ENCODE data around the gene ANOS1. TPM values are rescaled to one million over a fixed set of nuclear protein-coding genes. Genes with fewer than 3 reads are reported as not detected.

ANOS1 gene
- total RNA-seq, 1 donor from 2014 or later: 45.7 TPM

- Mint-ChIP-seq H3K9me3 (peaks cover 6% of the 10 kb centered on the region), H3K4me1 (peaks cover 56% of the 10 kb centered on the region), H3K27me3 (ENCODE audit: insufficient read depth, low read depth) (peaks cover 7% of the 10 kb centered on the region), H3K27ac (no peak overlapping the region), H3K4me3 (peak overlapping the region; percentile 80), H3K36me3 (peaks cover 7% of the 10 kb centered on the region)
- H3F3A ChIP-seq (ENCODE audit: low read depth): peaks cover 52% of the 10 kb centered on the region
- no peaks in the 10 kb centered on the region for H3K36me3 ChIP-seq
- H3K4me1 ChIP-seq: peaks cover 56% of the 10 kb centered on the region
- H3K9me3 ChIP-seq (ENCODE audit: low read depth): peaks cover 6% of the 10 kb centered on the region
- no peak for DNase-seq (ENCODE audit: low spot score)
- no peaks in the 10 kb centered on the region for H4K20me1 ChIP-seq (ENCODE audit: low read depth)
- H3K27ac ChIP-seq: peak overlapping the region; percentile 89
- no peak overlapping the region for H3K9ac ChIP-seq
- no peak overlapping the region for H3K4me2 ChIP-seq
- no peak overlapping the region for H2AFZ ChIP-seq (replicated peaks)
- no peaks in the 10 kb centered on the region for H3K27me3 ChIP-seq
- TF ChIP-seq EZH2phosphoT487 (IDR thresholded peaks at IDR 0.05): no peak
- no peak for TF ChIP-seq CTCF (IDR thresholded peaks at IDR 0.05)
- TF ChIP-seq EZH2 (IDR thresholded peaks at IDR 0.05): no peak
- no peak overlapping the region for H3K4me3 ChIP-seq
- peaks cover 29% of the 10 kb centered on the region for H3K79me2 ChIP-seq (ENCODE audit: low read depth)
Measured at GRCh38 chrX:8689473-8689872, 42.5 kb downstream of the ANOS1 start.

GRCh38 chrX:8688776-8689175, 43.2 kb downstream of the ANOS1 start:
- Histone ChIP-seq H3K9me3 (ENCODE audit: low read depth) (peaks cover 6% of the 10 kb centered on the region), H3K36me3 (no peaks in the 10 kb centered on the region), H4K20me1 (ENCODE audit: low read depth) (no peaks in the 10 kb centered on the region), H3K4me2 (peak overlapping the region; percentile 40), H3F3A (ENCODE audit: low read depth) (peaks cover 59% of the 10 kb centered on the region), H3K79me2 (ENCODE audit: low read depth) (peaks cover 22% of the 10 kb centered on the region), H3K27ac (peak overlapping the region; percentile 89), H3K27me3 (no peaks in the 10 kb centered on the region), H3K4me3 (no peak overlapping the region), H3K4me1 (peaks cover 60% of the 10 kb centered on the region), H2AFZ (replicated peaks) (no peak overlapping the region), H3K9ac (no peak overlapping the region)
- peak overlapping the region; percentile 39 for H3K27ac Mint-ChIP-seq
- H3K36me3 Mint-ChIP-seq: peaks cover 7% of the 10 kb centered on the region
- TF ChIP-seq EZH2 (IDR thresholded peaks at IDR 0.05) (no peak), EZH2phosphoT487 (IDR thresholded peaks at IDR 0.05) (no peak), CTCF (IDR thresholded peaks at IDR 0.05) (no peak)
- H3K27me3 Mint-ChIP-seq (ENCODE audit: insufficient read depth, low read depth): peaks cover 7% of the 10 kb centered on the region
- DNase-seq (ENCODE audit: low spot score): peak; percentile 68
- H3K4me1 Mint-ChIP-seq: peaks cover 63% of the 10 kb centered on the region
- H3K4me3 Mint-ChIP-seq: peak overlapping the region; percentile 25
- peaks cover 6% of the 10 kb centered on the region for H3K9me3 Mint-ChIP-seq

GRCh38 chrX:8684201-8684965, 47.6 kb downstream of the ANOS1 start:
- peak overlapping the region; percentile 80 for H3K4me3 Mint-ChIP-seq
- H3K79me2 ChIP-seq (ENCODE audit: low read depth): peaks cover 42% of the 10 kb centered on the region
- no peaks in the 10 kb centered on the region for H3K27me3 ChIP-seq
- H3K9me3 Mint-ChIP-seq: peaks cover 9% of the 10 kb centered on the region
- no peak overlapping the region for H2AFZ ChIP-seq (replicated peaks)
- peaks cover 74% of the 10 kb centered on the region for H3K4me1 Mint-ChIP-seq
- H3K4me2 ChIP-seq: peak overlapping the region; percentile 73
- no peaks in the 10 kb centered on the region for H3K9me3 ChIP-seq (ENCODE audit: low read depth)
- TF ChIP-seq CTCF (IDR thresholded peaks at IDR 0.05) (no peak), EZH2 (IDR thresholded peaks at IDR 0.05) (no peak), EZH2phosphoT487 (IDR thresholded peaks at IDR 0.05) (no peak)
- peak overlapping the region; percentile 89 for H3K27ac Mint-ChIP-seq
- H3K36me3 Mint-ChIP-seq: peaks cover 6% of the 10 kb centered on the region
- H3K9ac ChIP-seq: no peak overlapping the region
- peaks cover 65% of the 10 kb centered on the region for H3K4me1 ChIP-seq
- peaks cover 18% of the 10 kb centered on the region for H3K27me3 Mint-ChIP-seq (ENCODE audit: insufficient read depth, low read depth)
- peak; percentile 73 for DNase-seq (ENCODE audit: low spot score)
- no peaks in the 10 kb centered on the region for H3K36me3 ChIP-seq
- H4K20me1 ChIP-seq (ENCODE audit: low read depth): no peaks in the 10 kb centered on the region
- H3K27ac ChIP-seq: peak overlapping the region; percentile 94
- peak overlapping the region; percentile 31 for H3K4me3 ChIP-seq
- peaks cover 56% of the 10 kb centered on the region for H3F3A ChIP-seq (ENCODE audit: low read depth)

All from neural progenitor cell (in vitro differentiated cells).